GM21423 (cell line): ENCODE data around the gene SMARCE1.
"Not testable (repeated sequence)": the region's sequence is repeated elsewhere in the genome, so short reads cannot be mapped to it uniquely, and the experiment has no call there.

Source experiments
- ATAC-seq: cut with Tn5 transposase; IDR thresholded peaks from one replicate; pipeline ENCODE4 v1.9.1; 2021; ENCODE audit warnings: mild to moderate bottlenecking, moderate library complexity; ENCODE audit not compliant: unreplicated experiment

Gene SMARCE1

GRCh38 chr17:40586264-40586663 lies 61.4 kb downstream of the SMARCE1 start:
- not testable (repeated sequence) for ATAC-seq

- ATAC-seq: not testable (repeated sequence)
Observed at GRCh38 chr17:40584950-40585349, 62.7 kb downstream of the SMARCE1 start.

GRCh38 chr17:40582328-40582901 lies 65.2 kb downstream of the SMARCE1 start:
- peak; percentile 95 for ATAC-seq

GRCh38 chr17:40580140-40580539 lies 67.5 kb downstream of the SMARCE1 start:
- ATAC-seq: no peak

GRCh38 chr17:40579471-40579870 lies 68.1 kb downstream of the SMARCE1 start:
- no peak for ATAC-seq

- peak; percentile 34 for ATAC-seq
Observed at GRCh38 chr17:40577611-40578065, 70.0 kb downstream of the SMARCE1 start.

- no peak for ATAC-seq
Observed at GRCh38 chr17:40576113-40576740, 71.4 kb downstream of the SMARCE1 start.
